IPS-11a (cell line): ENCODE measurements around the gene RUNX3.

Source experiments
- H3K4me3 ChIP-seq: one replicate; pipeline ENCODE4 v1.5.1; 2013; ENCODE audit warnings: low read depth, low read length, control low read depth

Gene RUNX3

DNA sequence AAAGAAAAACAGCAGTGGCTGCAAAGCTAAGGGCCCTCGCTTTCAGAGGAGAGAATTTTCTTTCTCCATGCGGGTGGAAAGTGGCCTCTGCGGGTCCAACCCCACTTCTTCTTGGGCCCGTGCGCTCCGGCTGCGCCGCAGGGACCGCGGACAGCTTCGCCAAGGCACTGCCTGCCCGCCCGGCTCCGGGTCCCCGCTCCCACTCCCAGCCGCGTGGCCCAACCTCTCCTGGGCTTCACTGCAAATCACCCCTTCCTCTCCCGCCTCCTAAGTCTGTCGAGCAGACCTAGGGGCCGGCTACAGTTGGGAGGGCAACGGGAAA lies 1.0 kb upstream of the RUNX3 start:
- no peak overlapping the region for H3K4me3 ChIP-seq

DNA sequence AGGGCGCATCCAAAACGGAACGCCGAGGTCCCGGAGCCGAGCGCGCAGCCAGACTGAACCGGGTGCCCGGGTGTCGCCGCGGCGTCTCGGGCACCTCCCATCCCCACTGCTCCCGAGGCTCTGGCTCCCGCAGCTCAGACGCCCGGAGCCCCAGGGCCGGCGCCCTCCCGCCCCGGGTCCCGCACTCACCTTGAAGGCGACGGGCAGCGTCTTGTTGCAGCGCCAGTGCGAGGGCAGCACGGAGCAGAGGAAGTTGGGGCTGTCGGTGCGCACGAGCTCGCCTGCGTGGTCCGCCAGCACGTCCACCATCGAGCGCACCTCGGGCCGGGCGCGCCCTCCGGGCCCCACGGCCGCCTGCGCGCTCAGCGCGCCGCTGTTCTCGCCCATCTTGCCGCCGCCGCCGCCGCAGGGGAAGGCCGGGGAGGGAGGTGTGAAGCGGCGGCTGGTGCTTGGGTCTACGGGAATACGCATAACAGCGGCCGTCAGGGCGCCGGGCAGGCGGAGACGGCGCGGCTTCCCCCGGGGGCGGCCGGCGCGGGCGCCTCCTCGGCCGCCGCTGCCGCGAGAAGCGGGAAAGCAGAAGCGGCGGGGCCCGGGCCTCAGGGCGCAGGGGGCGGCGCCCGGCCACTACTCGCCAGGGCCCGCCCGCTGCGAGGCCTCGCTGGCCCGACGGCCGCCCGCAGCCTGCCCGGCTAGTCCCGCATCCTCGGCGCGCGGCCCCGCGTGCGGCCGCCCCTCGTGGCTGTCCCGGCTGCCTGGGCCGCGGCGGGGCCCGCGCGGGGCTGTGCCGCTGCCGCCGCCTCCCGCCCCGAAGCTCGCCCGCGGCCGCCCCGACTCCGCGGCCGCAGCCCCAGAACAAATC lies 447 bp downstream of the RUNX3 start:
- peak overlapping the region; percentile 10 for H3K4me3 ChIP-seq

DNA sequence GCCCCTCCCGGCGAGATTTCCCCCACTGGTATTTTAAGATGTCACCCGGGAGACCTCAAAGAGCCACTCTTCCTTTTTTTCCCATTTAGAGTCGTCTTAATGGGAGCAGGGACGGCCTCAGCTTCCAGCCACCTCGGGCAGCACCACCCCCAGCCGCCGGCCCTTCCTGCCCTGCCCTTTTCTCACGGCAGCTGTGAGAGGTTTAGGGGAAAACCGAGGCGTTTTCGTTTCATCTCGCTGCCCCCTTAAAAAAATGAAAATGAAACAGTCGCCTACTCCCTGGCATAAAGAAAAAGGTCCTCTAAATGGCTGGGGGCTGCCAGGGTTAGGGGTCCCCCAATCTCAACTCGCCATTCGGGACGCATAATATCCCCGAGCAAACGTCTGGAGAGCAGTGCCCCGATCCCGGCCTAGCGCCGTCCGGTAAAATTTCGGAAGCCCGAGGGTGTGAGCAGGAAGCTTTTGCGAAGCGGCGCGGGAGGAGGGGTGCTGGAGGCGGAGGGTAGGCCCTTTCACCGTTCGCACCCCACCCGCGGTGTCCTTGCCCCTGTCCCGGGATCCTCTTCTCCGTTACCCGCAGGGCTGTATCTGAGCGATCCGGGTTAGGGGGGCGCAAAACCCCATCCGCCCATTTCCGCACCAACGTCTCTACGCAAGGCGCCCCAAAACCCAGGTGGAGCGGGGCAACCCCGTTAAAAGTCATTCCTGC lies 1.2 kb downstream of the RUNX3 start:
- H3K4me3 ChIP-seq, result peak overlapping the region; percentile 10

DNA sequence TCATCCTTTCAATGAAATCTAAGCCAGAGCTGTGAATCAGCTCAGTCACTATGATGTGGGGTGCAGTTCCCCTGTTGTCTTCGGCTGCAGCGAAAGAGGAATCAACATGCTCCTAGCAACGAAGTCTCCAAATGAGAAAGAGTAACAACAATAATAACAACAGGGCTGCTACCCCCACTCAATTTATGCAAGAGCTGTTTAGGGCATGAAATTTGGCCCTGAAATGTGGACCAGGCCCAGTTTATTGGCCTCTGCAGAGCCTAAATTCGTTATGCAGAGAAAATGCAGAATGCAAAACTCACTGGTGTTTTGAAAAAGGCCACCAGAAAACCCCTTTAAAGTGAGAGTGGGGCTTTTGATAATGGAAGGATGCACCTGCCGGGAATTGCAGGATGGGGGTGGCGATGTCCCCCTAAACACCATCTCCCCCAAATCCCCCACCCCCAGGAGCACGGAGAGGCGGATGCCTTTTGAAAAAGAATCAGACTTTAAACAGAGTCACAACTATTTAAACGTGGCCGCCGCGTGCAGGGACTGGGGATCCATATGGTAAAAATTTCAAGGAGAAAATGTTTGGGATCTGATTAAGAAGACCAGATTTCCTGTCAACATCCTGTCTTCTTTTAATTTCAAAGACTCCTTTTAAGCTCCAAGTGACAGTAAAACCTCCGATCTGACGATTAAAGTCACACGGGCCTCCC lies 1.9 kb downstream of the RUNX3 start:
- no peak overlapping the region for H3K4me3 ChIP-seq

DNA sequence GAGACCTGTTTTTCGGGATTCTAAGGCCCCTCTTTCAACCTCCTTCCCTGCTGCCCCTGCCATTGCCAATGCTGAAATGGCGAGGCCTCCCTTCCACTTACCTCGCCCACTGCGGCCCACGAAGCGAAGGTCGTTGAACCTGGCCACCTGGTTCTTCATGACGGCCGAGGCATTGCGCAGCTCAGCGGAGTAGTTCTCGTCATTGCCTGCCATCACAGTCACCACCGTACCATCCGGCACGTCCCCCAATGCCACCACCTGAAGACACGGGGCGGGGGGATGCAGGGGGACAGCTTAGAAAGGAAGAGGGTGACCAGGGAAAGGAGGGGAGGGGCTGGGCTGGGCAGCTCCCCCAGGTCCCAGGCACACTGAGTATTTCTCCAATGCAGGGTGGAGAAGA lies 2.6 kb downstream of the RUNX3 start:
- H3K4me3 ChIP-seq, result no peak overlapping the region

DNA sequence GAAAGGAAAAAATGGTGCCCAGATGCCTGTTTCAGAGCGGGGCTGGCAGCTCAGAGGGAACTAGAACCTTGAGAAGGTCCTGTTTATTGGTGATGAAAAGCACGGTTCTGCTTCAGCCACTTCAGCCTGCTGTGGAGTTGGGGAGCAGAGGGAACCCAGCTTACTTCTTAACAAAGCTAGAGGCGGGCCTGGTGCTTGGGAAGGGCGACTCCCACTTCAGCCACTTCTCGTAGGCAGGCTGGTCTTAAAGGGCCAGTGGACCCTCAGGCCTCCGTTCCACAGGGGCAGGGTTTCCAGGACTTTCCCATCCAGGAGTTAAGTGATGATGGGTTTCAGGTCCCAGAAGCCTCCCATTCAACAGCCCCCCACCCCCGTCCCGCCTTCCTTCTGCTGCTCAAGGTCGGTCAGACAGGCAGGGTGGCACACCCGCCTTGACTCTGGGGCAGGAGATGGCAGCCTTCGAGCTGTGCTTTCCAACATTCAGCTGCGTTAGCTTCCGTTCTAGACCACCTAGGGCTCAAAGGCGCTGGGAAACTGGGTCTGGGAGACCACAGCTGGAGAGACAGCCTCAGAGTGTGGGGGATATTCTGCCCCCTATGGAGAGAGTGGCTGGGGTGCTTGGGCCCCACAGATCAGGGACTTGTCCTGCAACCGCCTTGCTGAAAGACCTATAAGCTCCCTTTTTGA lies 3.4 kb downstream of the RUNX3 start:
- no peak overlapping the region for H3K4me3 ChIP-seq

DNA sequence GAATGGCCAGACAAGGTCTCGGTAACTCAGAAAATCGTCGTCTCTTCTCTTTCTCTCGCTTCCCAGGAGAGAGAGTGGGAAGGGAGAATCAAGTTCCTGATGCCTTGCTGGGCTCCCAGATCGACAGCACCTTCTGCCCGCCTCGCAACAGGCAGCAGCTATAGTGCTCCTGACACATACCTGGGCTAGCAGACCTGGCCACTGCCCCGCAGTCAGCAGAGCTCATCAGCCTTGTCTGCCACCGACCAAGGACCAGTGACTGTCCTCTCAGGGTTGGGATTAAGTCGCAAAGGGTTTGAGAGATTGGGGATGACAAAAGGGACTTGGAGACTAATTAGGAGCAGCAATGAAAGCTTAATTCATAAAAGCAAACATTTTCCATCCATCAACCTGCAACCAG lies 4.1 kb downstream of the RUNX3 start:
- H3K4me3 ChIP-seq, result no peak overlapping the region

DNA sequence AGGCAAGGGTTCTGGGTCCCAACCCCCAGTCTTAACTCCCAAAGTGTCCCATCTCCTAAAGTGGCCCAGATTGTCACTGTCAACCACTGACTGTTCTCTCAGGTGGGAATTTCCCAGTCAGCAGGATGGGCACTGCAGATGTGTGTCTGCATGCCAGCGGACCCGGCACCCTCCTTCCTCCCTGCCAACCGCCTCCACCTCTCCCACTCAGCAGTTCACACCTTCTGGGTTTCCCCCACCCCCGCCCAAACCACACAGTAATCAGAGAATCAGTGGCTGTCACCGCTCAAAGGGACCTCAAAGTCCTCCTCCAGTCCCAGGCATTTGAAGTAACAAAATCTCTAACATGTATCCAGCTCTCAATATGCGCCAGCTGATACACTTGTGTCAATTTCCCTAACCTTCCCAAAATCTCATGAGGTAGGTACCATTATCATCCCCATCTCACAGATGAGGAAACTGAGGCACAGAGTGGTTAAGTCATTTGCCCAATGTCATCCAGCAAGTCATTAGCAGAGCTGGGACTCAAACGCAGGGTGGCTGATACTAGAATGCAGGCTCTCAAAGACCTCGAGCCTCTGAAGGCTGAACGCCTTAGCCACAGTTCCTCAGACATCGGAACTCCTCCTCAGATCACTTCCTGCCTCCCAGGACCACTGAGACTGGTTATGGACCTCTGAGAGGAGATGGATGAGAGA lies 4.8 kb downstream of the RUNX3 start:
- H3K4me3 ChIP-seq, result no peak overlapping the region

DNA sequence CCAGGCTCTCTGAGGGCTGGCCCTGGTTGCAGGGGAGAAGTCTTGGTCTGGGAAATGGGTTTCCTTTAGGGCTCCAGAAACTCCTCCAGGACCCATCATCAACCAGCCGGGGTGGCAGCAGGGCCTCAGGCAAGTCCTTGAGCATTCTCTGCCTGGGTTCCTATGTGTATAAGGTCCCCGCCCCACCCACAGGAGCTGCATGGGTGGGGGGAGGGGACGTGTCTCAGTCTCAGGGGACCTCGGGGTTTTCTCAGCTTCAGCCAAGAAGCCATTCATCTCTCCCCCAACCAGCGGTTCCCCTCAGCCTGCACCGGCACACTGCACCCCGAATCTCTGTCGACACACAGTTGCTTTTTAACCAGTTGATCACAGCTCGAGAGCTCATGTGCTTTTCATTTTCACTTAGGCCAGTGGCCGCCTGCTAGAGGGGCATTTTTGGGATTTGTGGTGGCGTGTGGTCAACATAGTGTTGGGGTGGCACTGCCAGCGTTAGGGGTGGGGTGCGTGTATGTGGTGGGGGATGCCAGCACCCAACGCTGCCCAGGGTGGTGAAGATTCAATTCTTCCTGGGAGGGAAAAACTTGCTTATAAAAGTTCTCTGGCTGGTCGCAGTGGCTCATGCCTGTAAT lies 6.5 kb downstream of the RUNX3 start:
- no peak overlapping the region for H3K4me3 ChIP-seq

DNA sequence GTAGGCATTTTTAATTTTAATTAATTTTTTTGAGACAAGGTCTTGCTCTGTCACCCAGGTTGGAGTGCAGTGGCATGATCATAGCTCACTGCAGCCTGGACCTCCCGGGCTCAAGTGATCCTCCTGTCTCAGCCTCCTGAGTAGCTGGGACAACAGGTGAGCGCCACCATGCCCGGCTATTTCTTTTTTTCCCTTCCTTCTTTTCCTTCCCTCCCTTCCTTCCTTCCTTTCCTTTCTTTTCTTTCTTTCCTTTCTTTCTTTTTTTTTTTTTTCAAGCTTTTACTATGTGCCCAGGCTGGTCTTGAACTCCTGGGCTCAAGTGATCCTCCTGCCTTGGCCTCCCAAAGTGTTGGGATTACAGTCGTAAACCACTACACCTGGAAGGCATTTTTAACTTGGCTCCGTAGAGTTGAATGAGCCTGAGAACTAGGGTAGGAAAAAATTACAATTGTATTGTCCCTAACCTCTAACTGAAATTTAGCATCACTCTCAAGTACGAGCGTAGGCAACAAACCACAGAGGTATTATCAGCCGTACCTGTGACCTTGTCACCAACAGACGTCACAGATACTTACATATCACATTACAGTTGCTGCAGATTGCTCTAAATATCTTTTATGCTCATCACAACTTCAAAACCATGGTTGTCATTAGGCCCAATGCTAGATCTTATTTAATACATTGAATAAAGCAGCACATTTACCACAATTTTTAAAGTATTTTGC lies 8.0 kb downstream of the RUNX3 start:
- H3K4me3 ChIP-seq, result no peak overlapping the region

DNA sequence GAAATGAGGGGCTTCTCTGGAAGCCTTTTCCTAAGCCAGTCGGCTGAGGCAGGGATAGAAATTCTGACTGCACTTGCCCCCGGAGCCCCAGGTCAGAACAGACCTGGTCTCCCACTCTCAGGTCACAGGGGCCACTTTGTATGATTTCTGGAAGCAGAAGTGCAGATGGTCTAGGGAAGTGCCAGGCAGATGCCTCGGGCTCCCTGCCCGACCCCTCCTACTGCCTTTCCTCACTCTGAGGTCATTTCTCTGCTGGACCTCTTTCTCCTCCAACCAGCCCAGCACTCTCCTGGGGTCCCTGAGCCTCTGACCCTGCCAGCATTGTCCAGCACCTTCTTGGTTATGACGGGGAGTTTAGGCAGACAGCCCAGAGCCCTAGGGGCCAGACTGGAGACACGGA lies 8.7 kb downstream of the RUNX3 start:
- no peak overlapping the region for H3K4me3 ChIP-seq

DNA sequence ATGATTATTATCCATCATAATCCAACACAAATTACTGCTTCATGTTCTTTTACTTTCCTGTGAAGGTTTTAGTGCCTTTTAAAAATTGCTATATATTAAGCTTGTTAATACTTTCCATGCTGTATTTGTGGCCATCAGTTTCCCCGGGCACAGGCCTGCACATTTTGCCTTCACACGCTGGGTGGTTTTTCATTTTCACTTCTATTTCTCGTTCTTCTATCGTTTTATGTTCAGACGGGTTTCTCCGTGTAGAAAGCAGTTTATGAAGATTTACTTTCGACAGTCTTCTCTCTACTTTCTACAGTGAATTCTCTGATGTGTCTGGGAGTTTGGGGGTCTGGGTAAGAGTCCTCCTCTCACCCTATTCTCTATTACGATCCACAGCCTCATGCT lies 9.5 kb downstream of the RUNX3 start:
- no peak overlapping the region for H3K4me3 ChIP-seq

DNA sequence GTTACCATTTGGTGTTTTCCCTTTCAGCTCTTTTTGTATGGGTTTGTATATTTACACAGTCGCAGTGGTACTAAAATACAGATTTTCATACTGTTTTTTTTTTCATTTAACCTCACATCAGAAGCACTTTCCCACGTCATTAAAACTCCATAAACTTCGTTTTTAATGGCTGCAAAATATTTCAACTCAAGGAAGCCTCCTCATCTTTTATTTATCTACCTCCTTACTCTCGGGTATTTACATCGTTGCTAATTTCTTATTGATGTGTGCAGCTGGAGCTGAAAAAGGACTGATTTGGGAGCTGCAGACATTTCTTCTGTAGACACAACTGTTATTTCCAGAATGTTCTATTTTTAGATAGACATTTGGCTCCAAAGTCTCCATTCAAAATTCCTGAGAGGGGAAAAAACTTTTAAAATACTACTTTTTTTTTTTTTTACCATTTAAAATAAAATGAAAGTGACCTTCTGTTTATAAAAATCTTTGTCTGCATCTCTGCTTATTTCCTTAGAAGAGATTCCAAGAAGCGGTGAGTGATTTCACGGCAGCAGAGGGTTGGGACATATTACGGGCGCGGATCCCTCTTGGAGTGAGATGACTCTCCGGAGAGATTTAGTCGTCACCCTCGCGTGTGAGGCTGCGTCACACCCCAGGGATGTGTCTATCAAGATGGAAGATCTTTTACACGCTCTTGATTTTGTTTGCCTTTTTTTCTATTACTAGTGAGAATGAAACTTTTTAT lies 10.1 kb downstream of the RUNX3 start:
- H3K4me3 ChIP-seq, result no peak overlapping the region

DNA sequence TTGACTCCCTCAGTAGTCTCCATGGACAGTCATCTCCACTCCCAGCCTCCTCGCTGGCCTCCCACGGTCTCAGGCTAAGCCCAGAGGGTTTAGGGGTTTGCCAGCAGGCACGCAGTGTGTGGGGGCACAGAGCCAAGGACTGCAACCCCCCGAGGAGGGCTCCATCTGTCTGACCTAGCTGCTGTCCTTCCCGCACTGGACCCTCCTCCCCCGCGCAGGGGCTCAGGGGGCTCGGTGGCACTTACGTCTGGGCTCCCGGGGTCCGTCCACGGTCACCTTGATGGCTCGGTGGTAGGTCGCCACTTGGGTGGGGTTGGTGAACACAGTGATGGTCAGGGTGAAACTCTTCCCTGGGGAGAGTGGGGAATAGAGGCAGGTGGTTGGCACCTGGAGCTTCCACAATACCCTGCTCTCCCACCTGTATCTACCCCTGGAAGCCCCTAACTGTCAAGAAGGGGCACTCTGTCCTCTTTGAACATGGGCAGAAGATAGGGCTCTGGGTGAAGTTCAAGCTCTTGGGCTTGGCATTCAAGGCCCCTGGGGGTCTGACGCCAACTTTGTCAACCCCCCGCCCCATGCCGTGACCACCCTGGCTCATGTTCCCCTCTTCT lies 11.0 kb downstream of the RUNX3 start:
- no peak overlapping the region for H3K4me3 ChIP-seq

DNA sequence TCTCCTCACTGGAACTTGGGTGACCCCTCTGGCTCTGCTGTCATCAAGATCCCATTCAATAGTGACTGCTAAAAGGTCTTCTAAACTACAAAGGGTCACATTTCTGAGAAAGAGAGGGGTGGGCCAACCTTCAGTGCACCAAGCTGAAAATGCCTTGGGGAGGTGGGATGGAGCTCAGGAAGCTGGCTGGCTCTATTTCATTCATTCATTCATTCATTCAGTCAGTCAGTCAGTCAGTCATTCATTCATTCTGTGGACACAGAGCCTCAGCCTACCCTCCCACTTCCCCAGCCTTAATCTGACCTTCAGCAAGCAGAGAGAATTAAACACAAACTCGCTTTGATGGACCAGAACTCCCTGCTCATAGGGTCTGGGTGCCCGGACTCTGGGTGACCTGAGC lies 11.7 kb downstream of the RUNX3 start:
- no peak overlapping the region for H3K4me3 ChIP-seq

DNA sequence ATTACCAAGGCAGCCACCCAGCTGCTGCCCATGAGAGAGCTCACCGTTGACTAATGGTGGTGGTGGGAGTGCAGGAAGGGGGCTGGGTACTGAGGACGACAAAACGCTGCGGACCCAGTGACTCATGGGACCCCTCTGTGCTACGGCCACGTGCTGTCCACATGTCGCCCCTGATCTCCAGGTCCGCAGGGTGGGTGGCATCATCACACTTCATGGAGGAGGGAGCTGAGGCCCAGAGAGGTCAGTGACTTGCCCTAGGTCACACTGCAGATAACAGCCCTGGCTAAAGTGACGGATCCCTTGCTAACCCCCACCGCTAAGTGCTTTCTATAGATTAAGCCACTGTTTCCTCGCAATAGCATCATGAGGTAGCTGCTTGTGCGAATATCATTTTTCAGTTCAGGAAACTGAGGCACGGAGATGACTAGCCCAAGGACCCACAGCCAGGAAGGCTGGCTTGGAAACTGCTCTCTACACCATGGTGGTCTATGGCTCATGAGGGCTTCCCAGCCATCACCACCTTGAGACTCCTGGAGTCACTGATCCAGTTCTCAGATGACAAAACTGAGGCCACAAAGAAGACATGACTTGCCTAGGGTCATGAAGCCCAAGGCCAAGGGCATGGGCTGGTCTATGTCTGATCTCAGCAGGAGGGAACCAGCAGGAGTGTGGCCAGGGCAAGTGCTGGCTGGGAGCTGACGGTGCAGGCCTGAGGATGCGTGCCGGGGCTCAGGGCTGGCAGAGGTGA lies 12.6 kb downstream of the RUNX3 start:
- H3K4me3 ChIP-seq, result no peak overlapping the region

DNA sequence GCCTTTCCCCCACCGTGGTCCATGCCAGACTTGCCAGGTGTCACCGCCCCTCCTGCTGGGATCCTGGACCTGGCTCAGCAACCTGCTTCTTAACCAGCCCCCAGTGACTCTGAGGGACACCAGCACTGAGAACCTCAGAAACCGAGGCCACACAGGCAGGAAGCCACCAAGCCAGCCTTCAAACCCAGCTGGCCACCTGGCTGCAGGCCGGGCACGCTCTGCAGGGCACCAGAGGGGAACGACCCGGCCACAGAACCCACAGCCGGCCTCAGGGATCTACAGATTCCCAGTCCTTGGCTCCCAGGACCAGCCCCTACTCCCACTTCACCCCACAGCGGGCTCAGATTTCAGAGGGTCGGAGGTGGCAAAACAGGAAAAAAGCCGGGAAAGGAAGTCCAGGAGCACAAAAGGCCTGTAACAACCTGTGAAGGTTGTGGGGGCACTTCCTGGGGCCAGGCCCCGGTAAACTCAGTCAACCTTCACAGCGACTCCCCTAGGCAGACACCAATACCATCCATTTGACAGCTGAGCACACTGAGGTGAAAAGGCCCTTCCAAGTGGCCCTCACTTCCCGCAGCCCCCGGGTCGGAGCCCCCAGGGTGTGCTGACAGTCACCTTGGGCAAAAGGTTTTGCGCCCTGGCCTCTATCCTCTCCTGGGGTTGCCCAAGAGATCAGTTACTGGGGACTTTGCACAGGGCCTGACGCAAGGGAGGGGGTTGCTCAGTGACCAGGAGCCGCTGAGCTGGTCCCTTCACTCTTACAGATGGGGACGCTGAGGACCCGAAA lies 14.1 kb downstream of the RUNX3 start:
- no peak overlapping the region for H3K4me3 ChIP-seq
